Stimulated activated CD8-positive, alpha-beta memory T cell treated with anti-CD3 and anti-CD28 coated beads, Interleukin-7, amount 100 ng/mL, for 1 hour (primary cell): Measurements from ENCODE around the gene CCDC201.
"Not testable (repeated sequence)": the region's sequence is repeated elsewhere in the genome, so short reads cannot be mapped to it uniquely, and the experiment has no call there.

Source experiments
- DNase-seq, 2 donors: peaks; one replicate each; pipeline ENCODE4 v3.0.0-alpha.2; 2020; ENCODE audit warnings: low read depth in 2 of 2

CCDC201 gene

GRCh38 chr7:45874408-45875131 lies 1.7 kb upstream of the CCDC201 start:
- DNase-seq = no peak

GRCh38 chr7:45873355-45873754 lies 473 bp upstream of the CCDC201 start:
- DNase-seq = no peak

GRCh38 chr7:45872116-45873034 lies 507 bp downstream of the CCDC201 start:
- no peak for DNase-seq

DNA sequence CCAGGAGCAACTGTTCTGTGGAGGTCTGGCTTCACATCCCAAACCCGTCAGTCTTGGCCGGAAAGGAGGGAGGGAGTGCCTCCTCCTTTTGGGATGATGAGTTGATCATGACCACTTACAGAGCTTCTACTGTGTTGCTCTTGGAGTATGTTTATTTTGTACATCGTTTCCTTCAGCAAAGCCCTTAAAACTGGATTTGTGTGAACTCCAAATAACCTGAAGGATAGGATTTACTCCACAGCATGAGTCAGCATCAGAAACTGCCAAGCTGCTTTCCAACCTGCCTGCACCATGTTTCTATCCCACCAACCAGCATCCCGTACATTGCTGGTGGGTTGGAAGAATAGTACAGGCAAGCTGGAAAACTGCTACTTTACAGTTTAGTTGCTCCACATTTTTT lies 3.5 kb downstream of the CCDC201 start:
- no peak for DNase-seq

- DNase-seq = no peak
Observed at GRCh38 chr7:45867471-45867870, 5.4 kb downstream of the CCDC201 start.

DNA sequence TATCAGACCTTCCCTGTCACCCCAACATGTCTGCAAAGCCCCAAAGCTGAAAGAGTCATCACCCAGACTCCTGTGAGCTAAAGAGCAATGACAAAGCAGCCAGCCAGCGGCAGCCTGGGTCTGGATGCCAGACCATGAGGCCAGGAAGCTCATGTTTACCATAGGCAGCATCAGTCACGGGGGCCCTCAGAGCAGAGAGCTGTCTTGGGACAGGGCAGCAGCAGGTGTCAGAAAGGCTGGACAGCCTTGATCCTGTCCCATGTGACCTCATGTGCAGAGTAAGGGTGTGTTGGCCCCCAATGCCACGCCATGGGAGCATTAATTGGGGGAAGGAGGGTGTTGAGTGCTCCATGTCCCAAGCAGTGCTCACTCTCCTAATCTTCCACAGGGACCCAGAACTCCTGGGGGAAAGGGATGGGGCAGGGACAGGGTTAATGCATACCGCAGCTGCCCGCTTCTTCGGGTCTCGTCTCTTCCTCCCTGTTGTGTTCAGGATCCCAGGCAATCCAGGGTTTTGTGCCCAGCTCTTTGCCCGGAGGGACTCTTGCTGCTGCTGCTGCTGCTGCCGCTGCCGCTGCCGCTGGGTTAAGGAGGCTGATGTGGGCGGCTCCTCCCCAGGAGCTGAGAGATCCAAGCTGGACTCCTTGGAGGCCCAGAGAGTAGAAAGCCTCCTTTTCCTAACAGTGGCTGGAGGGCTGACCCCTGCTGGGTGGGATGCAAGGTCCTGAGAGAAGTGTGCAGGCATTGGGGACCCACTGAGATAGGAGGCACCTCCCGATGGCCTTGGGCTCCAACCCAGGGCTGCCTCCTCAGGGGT lies 7.1 kb downstream of the CCDC201 start:
- no peak for DNase-seq

GRCh38 chr7:45863715-45864114 lies 9.2 kb downstream of the CCDC201 start:
- DNase-seq = no peak

DNA sequence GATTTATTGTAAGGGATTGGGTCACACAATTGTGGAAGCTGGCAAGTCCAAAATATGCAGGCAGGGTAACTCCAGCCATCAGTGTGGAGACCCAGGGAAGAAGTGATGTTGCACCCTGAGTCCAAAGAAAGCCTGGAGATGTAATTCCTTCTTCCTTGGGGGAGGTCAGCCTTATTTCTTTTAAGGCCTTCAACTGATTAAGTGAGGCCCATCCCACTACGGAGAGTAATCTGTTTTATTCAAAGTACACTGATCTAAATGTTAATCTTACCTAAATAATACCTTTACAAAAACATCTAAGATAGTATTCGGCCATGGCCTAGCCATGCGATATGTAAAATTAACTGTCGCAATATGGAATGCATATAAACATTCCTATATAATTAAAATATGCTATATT lies 16.0 kb downstream of the CCDC201 start:
- DNase-seq = not testable (repeated sequence)

DNA sequence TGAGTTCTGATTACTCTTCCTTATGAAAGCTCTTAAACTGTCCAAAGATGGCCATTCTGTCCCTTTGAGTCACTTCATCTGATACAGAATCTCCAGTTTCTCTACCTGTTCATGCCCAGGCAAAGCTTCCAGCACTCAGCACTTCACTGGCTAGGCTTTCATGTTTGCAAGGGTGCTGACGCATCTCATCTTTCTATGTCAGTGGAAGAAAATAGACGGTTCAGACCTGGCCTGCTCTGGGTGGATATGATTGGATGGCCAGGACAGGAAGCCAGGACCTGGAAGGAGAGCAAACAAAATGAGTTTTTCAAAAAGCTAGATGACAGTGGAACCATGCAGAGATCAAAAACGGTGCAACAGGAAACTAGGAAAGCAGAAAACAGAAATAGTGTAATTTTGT lies 17.2 kb downstream of the CCDC201 start:
- not testable (repeated sequence) for DNase-seq

- DNase-seq = not testable (repeated sequence)
Observed at GRCh38 chr7:45853491-45853890, 19.4 kb downstream of the CCDC201 start.

GRCh38 chr7:45852984-45853383 lies 19.9 kb downstream of the CCDC201 start:
- not testable (repeated sequence) for DNase-seq

DNA sequence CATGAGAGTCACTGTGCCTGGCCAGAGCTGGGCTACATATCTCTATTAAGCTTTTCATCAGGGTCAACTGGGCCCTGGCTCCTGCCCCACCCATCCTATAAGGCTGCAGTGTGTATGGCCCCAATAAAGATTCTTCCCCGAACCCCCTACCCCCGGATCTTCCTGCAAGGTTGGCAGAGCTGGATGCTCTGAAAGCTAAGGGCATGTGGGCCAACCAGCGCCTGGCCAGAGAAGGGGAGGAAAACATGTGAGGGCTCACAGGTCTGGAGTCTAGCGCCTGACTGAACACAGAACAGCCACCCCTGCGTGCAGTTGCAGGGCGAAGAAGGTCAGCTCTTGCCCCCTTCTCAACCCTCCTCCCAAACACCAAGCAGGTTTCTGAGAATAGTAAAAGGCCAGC lies 24.1 kb downstream of the CCDC201 start:
- not testable (repeated sequence) for DNase-seq

DNA sequence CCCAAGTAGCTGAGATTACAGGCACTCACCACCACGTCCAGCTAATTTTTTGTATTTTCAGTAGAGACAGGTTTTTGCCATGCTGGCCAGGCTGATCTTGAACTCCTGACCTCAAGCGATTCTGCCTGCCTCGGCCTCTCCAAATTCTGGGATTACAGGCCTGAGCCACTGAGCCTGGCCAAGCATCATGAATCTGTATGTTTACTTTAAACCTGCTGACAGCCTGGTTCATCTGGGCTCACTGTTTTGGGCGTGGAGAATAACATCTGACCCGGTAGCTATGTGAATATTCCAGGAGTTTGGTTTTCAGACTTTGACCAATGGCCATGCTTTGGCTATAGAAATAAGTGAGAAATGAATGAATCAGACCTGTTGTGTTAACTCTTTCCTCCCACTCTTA lies 26.3 kb downstream of the CCDC201 start:
- not testable (repeated sequence) for DNase-seq

DNA sequence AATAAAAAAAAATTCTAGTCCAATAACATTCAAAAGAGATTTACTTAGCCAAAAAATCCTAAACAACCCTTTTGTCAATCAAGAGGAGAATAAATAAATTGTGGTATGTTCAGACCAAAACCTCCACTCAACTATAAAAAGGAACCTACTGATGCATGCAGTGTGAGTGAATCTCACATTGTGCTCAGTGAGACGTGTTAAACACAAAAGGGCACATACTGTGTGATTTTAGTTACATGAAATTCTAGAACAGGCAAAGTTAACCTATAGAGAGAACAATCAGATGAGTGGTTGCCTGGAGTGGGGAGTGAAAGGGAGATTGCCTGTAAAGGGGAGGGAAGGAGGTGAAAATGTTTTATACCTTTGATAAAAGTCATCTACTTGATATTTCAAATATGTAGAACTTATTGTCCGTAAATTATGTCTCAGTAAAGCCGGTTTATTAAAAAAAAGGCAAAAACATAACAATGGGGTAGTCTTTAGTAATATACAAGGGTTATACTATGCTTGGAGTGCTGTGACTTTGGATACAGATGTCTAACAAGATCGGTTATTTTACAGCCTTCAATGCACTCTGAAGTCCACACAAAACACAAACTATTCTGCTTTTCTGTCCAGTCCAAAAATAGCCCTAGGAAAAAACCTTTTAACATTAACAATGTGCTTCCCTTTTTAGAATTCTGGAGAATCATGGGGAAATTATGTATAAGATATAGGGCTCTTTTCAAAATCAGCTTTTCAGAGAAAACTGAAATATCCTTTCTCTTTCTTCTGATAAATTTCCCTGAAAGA lies 30.8 kb downstream of the CCDC201 start:
- DNase-seq = not testable (repeated sequence)

DNA sequence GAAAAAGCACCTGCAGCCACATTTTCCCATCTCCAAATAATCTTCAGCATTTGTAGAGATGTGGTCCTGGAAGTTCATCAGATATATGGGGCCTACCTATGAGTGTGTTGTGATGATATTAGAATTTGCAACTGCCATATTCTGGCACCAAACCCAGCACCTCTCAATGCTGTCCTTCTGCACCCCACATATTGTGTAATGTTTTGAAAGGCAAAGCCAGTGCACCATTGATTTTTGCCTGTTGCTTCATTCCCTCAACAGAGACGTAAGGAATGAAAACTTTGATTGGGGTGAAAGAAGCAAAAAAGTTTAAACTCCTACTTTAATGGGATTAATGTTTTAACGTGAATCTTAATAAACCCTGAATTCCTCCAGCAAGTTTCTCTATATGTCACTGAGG lies 34.0 kb downstream of the CCDC201 start:
- not testable (repeated sequence) for DNase-seq

DNA sequence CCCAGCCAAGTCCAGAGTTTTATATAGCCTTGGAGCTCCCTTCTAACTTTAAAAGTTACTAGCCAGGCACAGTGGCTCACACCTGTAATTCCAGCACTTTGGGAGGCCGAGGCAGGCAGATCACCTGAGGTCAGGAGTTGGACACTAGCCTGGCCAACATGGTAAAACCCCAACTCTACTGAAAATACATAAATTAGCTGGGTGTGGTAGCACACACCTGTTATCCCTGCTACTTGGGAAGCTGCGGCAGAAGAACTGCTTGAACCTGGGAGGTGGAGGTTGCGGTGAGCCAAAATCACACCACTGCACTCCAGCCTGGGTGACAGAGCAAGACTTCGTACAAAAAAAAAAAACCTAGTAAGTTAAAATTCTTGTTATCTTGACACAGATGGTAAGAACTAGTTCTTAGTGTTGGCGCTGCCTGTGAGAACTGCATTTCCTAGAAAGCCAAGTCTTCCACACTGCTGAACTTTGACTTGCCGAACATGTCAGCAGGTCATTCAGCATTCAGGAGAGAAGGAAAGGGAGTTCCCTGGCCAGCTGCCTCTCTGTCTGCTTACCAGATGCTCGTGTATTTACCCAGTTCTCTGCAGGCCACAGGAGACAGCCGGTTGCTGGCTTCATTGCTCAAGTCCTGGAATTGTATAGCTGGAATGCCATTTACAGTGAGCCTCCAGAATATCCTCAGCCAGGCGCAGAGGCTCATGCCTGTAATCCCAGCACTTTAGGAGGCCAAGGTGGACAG lies 40.3 kb downstream of the CCDC201 start:
- DNase-seq = not testable (repeated sequence)

DNA sequence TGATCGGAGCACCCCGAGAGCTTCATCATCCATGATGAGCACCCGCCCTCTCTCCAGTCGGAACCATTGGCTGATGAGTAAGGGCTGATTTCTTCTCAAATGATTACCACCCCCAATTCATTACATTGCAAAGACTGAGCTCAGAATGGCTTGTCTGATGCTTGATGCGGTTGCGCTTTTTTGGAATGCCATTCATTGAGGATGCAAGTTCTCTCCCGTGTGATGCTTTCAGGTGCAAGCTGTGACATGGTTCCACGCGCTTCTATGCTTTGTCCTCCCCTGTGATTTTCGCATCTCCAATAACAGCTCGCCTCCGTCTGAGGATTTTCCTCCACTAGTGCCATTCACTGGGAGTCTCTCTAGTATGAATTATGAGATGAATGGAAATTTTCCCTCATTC lies 43.0 kb downstream of the CCDC201 start:
- DNase-seq = not testable (repeated sequence)

GRCh38 chr7:45827731-45828130 lies 45.2 kb downstream of the CCDC201 start:
- not testable (repeated sequence) for DNase-seq

GRCh38 chr7:45826550-45826949 lies 46.3 kb downstream of the CCDC201 start:
- DNase-seq = not testable (repeated sequence)

GRCh38 chr7:45818763-45819162 lies 54.1 kb downstream of the CCDC201 start:
- DNase-seq = not testable (repeated sequence)
